MCF 10A (cell line): Measurements from ENCODE around the gene HIPK4. TPM values are rescaled to one million over a fixed set of nuclear protein-coding genes. Genes with fewer than 3 reads are reported as not detected.

ENCODE experiments used
- BruUV-seq: library from RNA; stranded (reverse); fragments of 400-500 nt; replicated peaks from 2 replicates; lab custom pipeline; 2021; lab: Mats Ljungman, UMichigan
- CTCF ChIA-PET: fragments of 300-600 bp; sonication (Branson Sonifier 250); formaldehyde crosslinking; extraction: SDS; loops from one replicate; lab custom pipeline; 2021; ENCODE audit warnings: antibody characterized with exemption, inconsistent platforms; lab: Yijun Ruan, JAX
- POLR2A ChIA-PET: fragments of 300-600, 350-650 bp; sonication (Branson Sonifier 250); formaldehyde crosslinking; extraction: SDS; loops from one replicate; lab custom pipeline; 2020; ENCODE audit warnings: antibody characterized with exemption, inconsistent platforms; lab: Yijun Ruan, JAX
- DNase-seq: peaks from one replicate; pipeline ENCODE4 v3.0.0-alpha.2; 2018; ENCODE audit not compliant: unreplicated experiment
- H3K27ac Mint-ChIP-seq: one replicate; pipeline ENCODE4 v1.8.0; 2022; ENCODE audit warnings: mild to moderate bottlenecking, low read depth, mixed read lengths; ENCODE audit not compliant: unreplicated experiment
- H3K27me3 Mint-ChIP-seq: one replicate; pipeline ENCODE4 v1.8.0; 2022; ENCODE audit warnings: mixed read lengths; ENCODE audit not compliant: insufficient read depth, unreplicated experiment
- H3K36me3 Mint-ChIP-seq: one replicate; pipeline ENCODE4 v1.8.0; 2022; ENCODE audit warnings: mild to moderate bottlenecking, moderate library complexity, mixed read lengths; ENCODE audit not compliant: insufficient read depth, unreplicated experiment
- H3K4me1 Mint-ChIP-seq: one replicate; pipeline ENCODE4 v1.8.0; 2022; ENCODE audit warnings: mixed read lengths; ENCODE audit not compliant: insufficient read depth, unreplicated experiment
- H3K4me3 Mint-ChIP-seq: one replicate; pipeline ENCODE4 v1.8.0; 2022; ENCODE audit warnings: mild to moderate bottlenecking, moderate library complexity, mixed read lengths; ENCODE audit not compliant: unreplicated experiment
- H3K9me3 Mint-ChIP-seq: one replicate; pipeline ENCODE4 v1.8.0; 2022; ENCODE audit warnings: mixed read lengths; ENCODE audit not compliant: unreplicated experiment
- CTCF ChIP-seq: fragments of 200-600 bp; IDR thresholded peaks from one replicate; pipeline ENCODE4 v1.8.0; 2022; ENCODE audit warnings: antibody characterized with exemption, mild to moderate bottlenecking; ENCODE audit not compliant: unreplicated experiment
- intact Hi-C: fragments of 100-400 bp; cut with micrococcal nuclease; formaldehyde crosslinking; loops from 2 replicates; pipeline ENCODE4 v1.14.1; 2022
- total RNA-seq: library from RNA; stranded (reverse); gene quantifications from 2 replicates; pipeline ENCODE4 v1.2.3, GENCODE V29; 2022

HIPK4 gene
- total RNA-seq, 1 experiment from 2014 or later = not detected

GRCh38 chr19:40358773-40359172 is 31.2 kb downstream of the HIPK4 start:
- peaks cover 6% of the 10 kb centered on the region for H3K36me3 Mint-ChIP-seq
- H3K9me3 Mint-ChIP-seq = no peaks in the 10 kb centered on the region
- H3K27ac Mint-ChIP-seq = no peak overlapping the region
- no peak overlapping the region for H3K4me3 Mint-ChIP-seq
- H3K27me3 Mint-ChIP-seq = no peaks in the 10 kb centered on the region
- intact Hi-C loops = no loop called here
- H3K4me1 Mint-ChIP-seq = no peaks in the 10 kb centered on the region
- no peak for DNase-seq
- CTCF ChIA-PET = interaction anchor here (0.6 kb wide), 1 partner anchor 439 kb away, joined by 4 read pairs; no protein-coding TSS in a partner anchor
- POLR2A ChIA-PET = no interaction called here
- no TSS peak for BruUV-seq
- no peak for TF ChIP-seq CTCF

GRCh38 chr19:40357640-40358039 is 32.3 kb downstream of the HIPK4 start:
- H3K4me3 Mint-ChIP-seq = no peak overlapping the region
- H3K36me3 Mint-ChIP-seq = peaks cover 9% of the 10 kb centered on the region
- ChIA-PET POLR2A (interaction anchor here (0.9 kb wide), 1 partner anchor 10 kb away, joined by 3 read pairs; the partner anchor contains the start of genes C19orf47 and PLD3), CTCF (interaction anchor here (0.7 kb wide), 1 partner anchor 38 kb away, joined by 3 read pairs; no protein-coding TSS in a partner anchor)
- DNase-seq = no peak
- no TSS peak for BruUV-seq
- H3K27me3 Mint-ChIP-seq = no peaks in the 10 kb centered on the region
- no peaks in the 10 kb centered on the region for H3K9me3 Mint-ChIP-seq
- no peak for TF ChIP-seq CTCF
- H3K27ac Mint-ChIP-seq = no peak overlapping the region
- intact Hi-C loops = no loop called here
- no peaks in the 10 kb centered on the region for H3K4me1 Mint-ChIP-seq

- H3K9me3 Mint-ChIP-seq = no peaks in the 10 kb centered on the region
- no peaks in the 10 kb centered on the region for H3K4me1 Mint-ChIP-seq
- TF ChIP-seq CTCF = no peak
- intact Hi-C loops = no loop called here
- H3K36me3 Mint-ChIP-seq = peaks cover 11% of the 10 kb centered on the region
- ChIA-PET CTCF (interaction anchor here (0.7 to 1.3 kb wide), 3 partner anchors 39 to 52 kb away, joined by 3 to 4 read pairs (median 4); no protein-coding TSS in a partner anchor), POLR2A (interaction anchor here (0.6 to 0.9 kb wide), 4 partner anchors 9 to 421 kb away, joined by 3 to 4 read pairs (median 4); partner anchors contain the start of genes C19orf47, PLD3 and RAB4B)
- H3K27me3 Mint-ChIP-seq = no peaks in the 10 kb centered on the region
- no peak for DNase-seq
- H3K4me3 Mint-ChIP-seq = no peak overlapping the region
- peak overlapping the region; percentile 62 for H3K27ac Mint-ChIP-seq
- BruUV-seq = no TSS peak
Measured at GRCh38 chr19:40356681-40357595, 33.0 kb downstream of the HIPK4 start.
